ENCODE measurements around the gene MYOT.

The MYOT gene

GRCh38 chr5:137914758-137915157 lies 47.1 kb downstream of the MYOT start:
- Histone ChIP-seq H3K27me3 (ENCODE audit: insufficient read depth, poor library complexity, severe bottlenecking) (no peaks in the 10 kb centered on the region), H3K4me3 (replicated peaks; ENCODE audit: insufficient read depth, low read length) (no peak overlapping the region), H3K27ac (replicated peaks) (no peak overlapping the region)
- no peak for DNase-seq (ENCODE audit: low read depth in 1 of 2, low spot score in 1 of 2)
- no peak for TF ChIP-seq POLR2AphosphoS5 (IDR thresholded peaks at IDR 0.05; ENCODE audit: low read depth)
- no peak for TF ChIP-seq REST (IDR thresholded peaks at IDR 0.05; ENCODE audit: insufficient replicate concordance, low read depth)
- TF ChIP-seq SPI1 (IDR thresholded peaks at IDR 0.05; ENCODE audit: borderline replicate concordance, low read depth): no peak
- no peak for TF ChIP-seq GABPA (IDR thresholded peaks at IDR 0.05; ENCODE audit: low read depth)
- TF ChIP-seq CTCF (IDR thresholded peaks at IDR 0.05; ENCODE audit: insufficient read depth, low read length): no peak

- DNase-seq (ENCODE audit: low read depth in 1 of 2, low spot score in 1 of 2): no peak
- no peak overlapping the region for H3K4me3 ChIP-seq (replicated peaks; ENCODE audit: insufficient read depth, low read length)
- TF ChIP-seq POLR2AphosphoS5 (IDR thresholded peaks at IDR 0.05; ENCODE audit: low read depth): no peak
- TF ChIP-seq REST (IDR thresholded peaks at IDR 0.05; ENCODE audit: insufficient replicate concordance, low read depth): no peak
- TF ChIP-seq SPI1 (IDR thresholded peaks at IDR 0.05; ENCODE audit: borderline replicate concordance, low read depth): no peak
- no peak for TF ChIP-seq CTCF (IDR thresholded peaks at IDR 0.05; ENCODE audit: insufficient read depth, low read length)
- TF ChIP-seq GABPA (IDR thresholded peaks at IDR 0.05; ENCODE audit: low read depth): no peak
- H3K27me3 ChIP-seq (ENCODE audit: insufficient read depth, poor library complexity, severe bottlenecking): no peaks in the 10 kb centered on the region
- no peak overlapping the region for H3K27ac ChIP-seq (replicated peaks)
These were observed 49.3 kb downstream of the MYOT start for GRCh38 chr5:137916923-137917322.

- H3K27me3 ChIP-seq (ENCODE audit: insufficient read depth, poor library complexity, severe bottlenecking): no peaks in the 10 kb centered on the region
- no peak overlapping the region for H3K27ac ChIP-seq (replicated peaks)
- H3K4me3 ChIP-seq (replicated peaks; ENCODE audit: insufficient read depth, low read length): no peak overlapping the region
- TF ChIP-seq CTCF (IDR thresholded peaks at IDR 0.05; ENCODE audit: insufficient read depth, low read length) (no peak), GABPA (IDR thresholded peaks at IDR 0.05; ENCODE audit: low read depth) (no peak), SPI1 (IDR thresholded peaks at IDR 0.05; ENCODE audit: borderline replicate concordance, low read depth) (no peak)
- no peak for DNase-seq (ENCODE audit: low read depth in 1 of 2, low spot score in 1 of 2)
These were observed 54.3 kb downstream of the MYOT start for GRCh38 chr5:137921931-137922330.

GRCh38 chr5:137923856-137924255 lies 56.2 kb downstream of the MYOT start:
- Histone ChIP-seq H3K4me3 (replicated peaks; ENCODE audit: insufficient read depth, low read length) (no peak overlapping the region), H3K27ac (replicated peaks) (no peak overlapping the region), H3K27me3 (ENCODE audit: insufficient read depth, poor library complexity, severe bottlenecking) (no peaks in the 10 kb centered on the region)
- TF ChIP-seq REST (IDR thresholded peaks at IDR 0.05; ENCODE audit: insufficient replicate concordance, low read depth) (no peak), CTCF (IDR thresholded peaks at IDR 0.05; ENCODE audit: insufficient read depth, low read length) (no peak), POLR2AphosphoS5 (IDR thresholded peaks at IDR 0.05; ENCODE audit: low read depth) (no peak), SPI1 (IDR thresholded peaks at IDR 0.05; ENCODE audit: borderline replicate concordance, low read depth) (no peak), GABPA (IDR thresholded peaks at IDR 0.05; ENCODE audit: low read depth) (no peak)
- DNase-seq (ENCODE audit: low read depth in 1 of 2, low spot score in 1 of 2): no peak

Data from HL-60 (cell line).